GM12878 (cell line): ENCODE data around the gene PRM2. TPM values are rescaled to one million over a fixed set of nuclear protein-coding genes. Genes with fewer than 3 reads are reported as not detected.

ENCODE experiments used
- ATAC-seq: fragments of 200-7000 bp; cut with Tn5 transposase; 3 replicates; pipeline ENCODE4 v1.9.1; 2020; ENCODE audit warnings: mild to moderate bottlenecking, moderate library complexity
- BruUV-seq: library from RNA; stranded (reverse); fragments of 400-500 nt; replicated peaks from 2 replicates; lab custom pipeline; 2021; lab: Mats Ljungman, UMichigan
- CTCF ChIA-PET: fragments of 300-600 bp; sonication (Branson Sonifier 250); formaldehyde crosslinking; extraction: SDS; loops from one replicate; lab custom pipeline; 2021; ENCODE audit warnings: inconsistent platforms; lab: Yijun Ruan, JAX
- POLR2A ChIA-PET: fragments of 350-600 bp; formaldehyde crosslinking; extraction: SDS; loops from one replicate; lab custom pipeline; 2021; ENCODE audit warnings: inconsistent platforms; lab: Charles Lee
- RAD21 ChIA-PET: fragments of 300-600 bp; sonication (Branson Sonifier 250); formaldehyde crosslinking; loops from one replicate; lab custom pipeline; 2023; ENCODE audit warnings: antibody characterized with exemption; ENCODE audit not compliant: unreplicated experiment; lab: Charles Lee
- SMC1A ChIA-PET: fragments of 300-600 bp; sonication (Branson Sonifier 250); formaldehyde crosslinking; loops from one replicate; lab custom pipeline; 2023; ENCODE audit not compliant: unreplicated experiment, uncharacterized antibody; lab: Charles Lee
- DNase-seq: peaks from one replicate; pipeline ENCODE4 v3.0.0-alpha.2; 2011; ENCODE audit warnings: low read depth, low spot score
- FAIRE-seq: peaks from 3 replicates; lab custom pipeline; 2011; peaks lifted over from hg19 to GRCh38; lab: Jason Lieb, UNC
- H2AFZ ChIP-seq: 2 replicates; pipeline ENCODE4 v1.6.0; 2011; ENCODE audit warnings: low read depth, low read length, control low read depth; ENCODE audit not compliant: control insufficient read depth
- H3K27ac ChIP-seq: 2 replicates; pipeline ENCODE4 v1.5.1; 2011; ENCODE audit warnings: control low read depth; ENCODE audit not compliant: control insufficient read depth, insufficient read depth
- H3K27me3 ChIP-seq, 2 experiments: replicated peaks in 1 of 2; 2 replicates each; pipeline versions ENCODE4 v1.6.0 to v1.6.1; 2011; ENCODE audit warnings: low read length in 1 of 2; ENCODE audit not compliant: control insufficient read depth in 2 of 2, insufficient read depth in 2 of 2
- H3K36me3 ChIP-seq, 2 experiments: 2 replicates each; pipeline ENCODE4 v1.5.1; 2011; ENCODE audit warnings: low read length in 1 of 2; ENCODE audit not compliant: control insufficient read depth in 2 of 2, insufficient read depth in 2 of 2
- H3K4me1 ChIP-seq: 2 replicates; pipeline ENCODE4 v1.6.1; 2011; ENCODE audit warnings: mild to moderate bottlenecking, low read length, moderate library complexity, mixed read lengths; ENCODE audit not compliant: control insufficient read depth, insufficient read depth
- H3K4me2 ChIP-seq: 2 replicates; pipeline ENCODE4 v1.6.0; 2011; ENCODE audit warnings: control low read depth; ENCODE audit not compliant: control insufficient read depth, insufficient read depth
- H3K4me3 ChIP-seq: fragments of 200-600 bp; sonication (generic); 2 replicates; pipeline ENCODE4 v1.5.1; 2016
- H3K79me2 ChIP-seq: 2 replicates; pipeline ENCODE4 v1.6.0; 2011; ENCODE audit warnings: low read length; ENCODE audit not compliant: control insufficient read depth, insufficient read depth
- H3K9ac ChIP-seq: 2 replicates; pipeline ENCODE4 v1.8.0; 2011; ENCODE audit warnings: low read length, control low read depth, mixed read lengths; ENCODE audit not compliant: control insufficient read depth, insufficient read depth
- H3K9me3 ChIP-seq: replicated peaks from 3 replicates; pipeline ENCODE4 v1.5.1; 2011; ENCODE audit warnings: mild to moderate bottlenecking, low read length; ENCODE audit not compliant: control insufficient read depth, insufficient read depth
- H4K20me1 ChIP-seq: 2 replicates; pipeline ENCODE4 v1.6.0; 2011; ENCODE audit not compliant: control insufficient read depth, insufficient read depth
- CREM ChIP-seq: IDR thresholded peaks from 2 replicates; pipeline ENCODE4 v1.6.1; 2014; ENCODE audit warnings: antibody characterized with exemption, low read depth
- DPF2 ChIP-seq: fragments of 450-650 bp; IDR thresholded peaks from 2 replicates; pipeline ENCODE4 v1.6.1; 2017; ENCODE audit warnings: mild to moderate bottlenecking
- ETV6 ChIP-seq, 2 experiments: fragments of 450-650 bp in 1 of 2; IDR thresholded peaks in 1 of 2; conservative IDR thresholded peaks in 1 of 2; 2 replicates each; pipeline ENCODE4 v1.6.1; 2014; ENCODE audit warnings: antibody characterized with exemption in 1 of 2, borderline replicate concordance in 1 of 2, low read depth in 1 of 2, mild to moderate bottlenecking in 1 of 2, moderate library complexity in 1 of 2
- GATAD2B ChIP-seq: fragments of 450-650 bp; conservative IDR thresholded peaks from 2 replicates; pipeline ENCODE4 v1.6.1; 2017; ENCODE audit warnings: low read depth, mild to moderate bottlenecking, moderate library complexity
- IKZF1 ChIP-seq: fragments of 450-650 bp; conservative IDR thresholded peaks from 2 replicates; pipeline ENCODE4 v1.6.1; 2017; ENCODE audit warnings: antibody characterized with exemption, mild to moderate bottlenecking
- MLLT1 ChIP-seq: fragments of 450-650 bp; IDR thresholded peaks from 2 replicates; pipeline ENCODE4 v1.6.1; 2016; ENCODE audit warnings: mild to moderate bottlenecking
- MTA2 ChIP-seq: fragments of 450-650 bp; IDR thresholded peaks from 2 replicates; pipeline ENCODE4 v1.6.1; 2016; ENCODE audit warnings: low read depth, mild to moderate bottlenecking, moderate library complexity
- NBN ChIP-seq: fragments of 450-650 bp; IDR thresholded peaks from 2 replicates; pipeline ENCODE4 v1.6.1; 2016
- NR2F1 ChIP-seq: fragments of 450-650 bp; conservative IDR thresholded peaks from 2 replicates; pipeline ENCODE4 v1.6.1; 2017; ENCODE audit warnings: mild to moderate bottlenecking
- PAX5 ChIP-seq: IDR thresholded peaks from 2 replicates; pipeline ENCODE4 v1.6.1; 2011; ENCODE audit warnings: low read depth, low read length, borderline replicate concordance
- RUNX3 ChIP-seq: IDR thresholded peaks from 2 replicates; pipeline ENCODE4 v1.6.1; 2012; ENCODE audit warnings: low read length, inconsistent platforms
- SP1 ChIP-seq: IDR thresholded peaks from one replicate; pipeline ENCODE4 v1.6.1; 2011; ENCODE audit warnings: low read depth, low read length
- SUPT20H ChIP-seq: IDR thresholded peaks from 2 replicates; pipeline ENCODE4 v1.6.1; 2011; ENCODE audit warnings: low read depth, mild to moderate bottlenecking, low read length, moderate library complexity, borderline replicate concordance; ENCODE audit not compliant: control insufficient read depth
- TBL1XR1 ChIP-seq: IDR thresholded peaks from 2 replicates; pipeline ENCODE4 v1.6.1; 2012; ENCODE audit warnings: low read depth, low read length, improper control_type of control experiment
- TCF7 ChIP-seq: IDR thresholded peaks from 2 replicates; pipeline ENCODE4 v1.6.1; 2014; ENCODE audit warnings: antibody characterized with exemption, borderline replicate concordance
- YBX1 ChIP-seq: fragments of 450-650 bp; IDR thresholded peaks from 2 replicates; pipeline ENCODE4 v1.6.1; 2016; ENCODE audit warnings: antibody characterized with exemption
- ZNF217 ChIP-seq: fragments of 450-650 bp; IDR thresholded peaks from 2 replicates; pipeline ENCODE4 v1.6.1; 2017; ENCODE audit warnings: antibody characterized with exemption, mild to moderate bottlenecking
- WGBS: methylation state at CpG from one replicate; pipeline ENCODE4 v1.1.6; 2016; ENCODE audit warnings: low lambda C conversion rate; ENCODE audit not compliant: insufficient replicate concordance, insufficient coverage; ENCODE audit errors: missing lambda C conversion rate; 5-methylcytosine and 5-hydroxymethylcytosine counted together
- in situ Hi-C: fragments of 300-500 bp; cut with MboI; formaldehyde crosslinking; loops from 9 replicates; pipeline ENCODE4 v1.14.3; 2018; ENCODE audit warnings: mixed read lengths
- intact Hi-C: fragments of 100-400 bp; cut with micrococcal nuclease; formaldehyde crosslinking; loops from one replicate; pipeline ENCODE4 v1.14.2; 2022; ENCODE audit not compliant: unreplicated experiment
- polyA plus RNA-seq, 11 experiments: library from polyadenylated mRNA; depleted of rRNA in 4 of 11; unstranded in 6 of 11; stranded (reverse) in 5 of 11; fragments of >200 nt; fragmentation: Nextera tagmentation in 4 of 11; fragmentation: Illumina TruSeq in 1 of 11; extraction: Ambion mirVana in 4 of 11; extraction: Trizol in 1 of 11; gene quantifications; 1 replicate in 1 of 11; 2 replicates in 10 of 11; pipeline versions ENCODE4 v1.2.1 to v1.2.3, GENCODE V29; 2011 to 2016; ENCODE audit warnings: inconsistent platforms in 2 of 11, missing spikeins in 2 of 11, low read depth in 1 of 11
- total RNA-seq, 4 experiments: library from RNA; depleted of rRNA in 3 of 4; stranded (reverse); fragments of >200 nt in 3 of 4; fragmentation: Illumina TruSeq in 1 of 4; extraction: Trizol in 1 of 4; gene quantifications; 2 replicates each; pipeline versions ENCODE4 v1.2.1 to v1.2.3, GENCODE V29; 2013 to 2021
- TF ChIP-seq, protein P1 (sequence below): IDR thresholded peaks from 2 replicates; pipeline ENCODE4 v1.6.1; 2011; ENCODE audit warnings: borderline replicate concordance, low read depth, mild to moderate bottlenecking, moderate library complexity, low read length; ENCODE audit not compliant: insufficient read depth, poor library complexity, severe bottlenecking

Gene PRM2
- total and polyA plus RNA-seq, 10 of the 15 experiments (the other 5 are each of a cell fraction or from before 2014, with no cell fraction given): not detected

DNA sequence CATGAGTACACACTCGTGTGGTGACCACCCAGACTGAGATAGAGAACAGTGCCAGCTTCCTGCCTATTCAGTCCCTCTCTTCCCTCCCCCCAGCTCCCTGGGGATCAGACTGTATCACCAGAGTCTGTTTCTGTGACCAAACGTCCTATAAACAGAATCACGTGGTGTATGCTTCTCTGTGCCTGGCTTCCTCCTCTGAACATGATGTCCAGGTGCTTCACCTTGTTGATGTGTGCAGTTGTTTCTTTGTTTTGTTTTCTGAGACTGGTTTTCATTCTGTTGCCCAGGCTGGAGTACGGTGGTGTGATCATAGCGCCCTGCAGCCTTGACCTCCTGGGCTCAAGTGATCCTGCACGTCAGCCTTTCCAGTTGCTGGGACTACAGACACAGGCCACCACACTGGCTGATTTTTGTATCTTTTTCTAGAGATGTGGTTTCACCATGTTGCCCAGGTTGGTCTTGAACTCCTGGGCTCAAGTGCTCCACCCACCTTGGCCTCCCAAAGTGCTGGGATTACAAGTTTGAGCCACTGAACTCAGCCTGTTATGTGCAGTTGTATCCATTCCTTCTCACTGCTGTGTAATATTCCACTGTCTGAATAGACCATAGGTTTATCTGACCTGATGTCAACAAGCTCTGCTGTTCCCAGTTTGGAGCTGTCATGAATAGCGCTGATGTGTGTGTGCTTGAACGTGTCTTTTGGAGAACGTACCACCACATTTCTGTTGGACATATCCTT lies 33.8 kb upstream of the PRM2 start (continued):
- 0 out of 2 replicates have a peak, but pooled peaks have one; percentile 11 for TF ChIP-seq YBX1
- TF ChIP-seq SP1: peak; percentile 51

DNA sequence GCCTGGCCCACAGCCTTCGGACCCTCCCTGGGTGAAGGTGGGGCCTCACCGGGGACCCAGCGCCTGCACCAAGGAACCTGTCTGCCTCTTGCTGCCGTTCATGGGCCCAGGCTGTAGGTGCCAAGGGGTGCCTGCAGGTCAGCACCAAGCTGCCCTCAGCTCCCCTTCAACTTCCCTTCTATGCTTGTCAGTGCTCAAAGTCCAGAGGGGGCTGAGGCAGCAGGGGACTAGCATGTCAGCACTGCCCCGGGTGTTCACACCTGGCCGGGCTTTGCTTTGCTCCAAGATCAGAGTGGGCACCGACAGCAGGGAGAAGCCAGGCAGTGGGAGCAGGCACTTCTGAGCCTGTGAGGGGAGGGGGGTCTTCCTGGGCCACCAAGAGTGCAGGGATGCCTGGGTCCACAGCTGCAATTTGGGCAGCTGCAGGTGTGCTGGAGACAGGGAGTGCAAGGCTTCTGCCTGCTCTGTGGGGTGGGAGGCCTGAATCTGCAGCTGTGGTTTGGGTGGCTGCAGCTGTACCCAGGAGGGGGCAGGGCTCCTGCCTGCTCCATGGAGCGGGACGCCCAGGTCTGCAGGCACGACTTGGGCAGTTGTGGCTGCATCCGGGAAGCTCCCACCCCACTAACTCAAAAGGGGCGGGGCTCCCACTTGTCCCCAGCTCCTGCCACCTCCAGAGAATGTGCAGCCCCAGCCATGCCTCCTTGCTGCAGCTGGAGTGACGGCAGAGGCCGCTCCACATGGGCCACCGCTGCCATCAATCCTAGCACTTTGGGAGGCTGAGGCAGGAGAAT lies 32.4 kb upstream of the PRM2 start:
- Histone ChIP-seq H2AFZ (no peak overlapping the region; the same call in 1 of the 2 replicates), H4K20me1 (no peaks in the 10 kb centered on the region), H3K79me2 (no peaks in the 10 kb centered on the region), H3K4me3 (no peak overlapping the region), H3K4me1 (peaks cover 64% of the 10 kb centered on the region), H3K27me3 (no peaks in the 10 kb centered on the region), H3K4me2 (peak overlapping the region; percentile 66), H3K27ac (peak overlapping the region; percentile 90), H3K9me3 (peaks cover 2% of the 10 kb centered on the region; the same call in 2 of the 3 replicates), H3K36me3 (no peaks in the 10 kb centered on the region), H3K9ac (no peak overlapping the region)
- FAIRE-seq (no peak), ATAC-seq (peak; percentile 60), DNase-seq (peak; percentile 81)
- intact Hi-C loops (no loop called here), in situ Hi-C loops (loop anchor here (5.0 to 10.0 kb wide), 2 partner anchors 341 to 1004 kb away; no protein-coding TSS in a partner anchor)
- no TSS peak for BruUV-seq
- SMC1A ChIA-PET: interaction anchor here (0.7 to 7.4 kb wide), 13 partner anchors 10 to 369 kb away, joined by 3 to 194 read pairs (median 3); partner anchors contain the start of gene SOCS1
- POLR2A ChIA-PET: interaction anchor here (0.8 to 5.4 kb wide), 5 partner anchors 11 to 359 kb away, joined by 5 to 85 read pairs (median 7); partner anchors contain the start of gene SOCS1
- RAD21 ChIA-PET: interaction anchor here (1.0 to 8.5 kb wide), 11 partner anchors 10 to 343 kb away, joined by 3 to 206 read pairs (median 6); partner anchors contain the start of gene SOCS1
- WGBS: 21% methylated on average over 15 of the region's 15 CpGs
- CTCF ChIA-PET: interaction anchor here (1.0 to 6.9 kb wide), 8 partner anchors 11 to 360 kb away, joined by 3 to 70 read pairs (median 6); partner anchors contain the start of gene SOCS1
- TF ChIP-seq CREM: peak; percentile 61; the same call in 1 of the 2 replicates
- TF ChIP-seq DPF2: peak; percentile 94
- TF ChIP-seq RUNX3: peak; percentile 95
- peak; percentile 71; the same call in 1 of the 2 replicates for TF ChIP-seq NR2F1
- TF ChIP-seq SUPT20H: no peak
- TF ChIP-seq TBL1XR1: 0 out of 2 replicates have a peak, but pooled peaks have one; percentile 52
- peak; percentile 61; the same call in 1 of the 2 replicates for TF ChIP-seq MLLT1
- peak; percentile 76 for TF ChIP-seq NBN
- TF ChIP-seq IKZF1: peak; percentile 94
- TF ChIP-seq ETV6 (conservative IDR thresholded peaks at IDR 0.05 in 1 of 2, IDR thresholded peaks at IDR 0.05 in 1 of 2; ENCODE audit: borderline replicate concordance in 1 of 2, low read depth in 1 of 2): peak in 1 of 2 experiments; percentile 53; a peak in 1 of 4 replicates
- peak; percentile 100 for TF ChIP-seq PAX5
- TF ChIP-seq MTA2: peak; percentile 64; the same call in 1 of the 2 replicates
- no peak for TF ChIP-seq TCF7
- TF ChIP-seq, protein P1, sequence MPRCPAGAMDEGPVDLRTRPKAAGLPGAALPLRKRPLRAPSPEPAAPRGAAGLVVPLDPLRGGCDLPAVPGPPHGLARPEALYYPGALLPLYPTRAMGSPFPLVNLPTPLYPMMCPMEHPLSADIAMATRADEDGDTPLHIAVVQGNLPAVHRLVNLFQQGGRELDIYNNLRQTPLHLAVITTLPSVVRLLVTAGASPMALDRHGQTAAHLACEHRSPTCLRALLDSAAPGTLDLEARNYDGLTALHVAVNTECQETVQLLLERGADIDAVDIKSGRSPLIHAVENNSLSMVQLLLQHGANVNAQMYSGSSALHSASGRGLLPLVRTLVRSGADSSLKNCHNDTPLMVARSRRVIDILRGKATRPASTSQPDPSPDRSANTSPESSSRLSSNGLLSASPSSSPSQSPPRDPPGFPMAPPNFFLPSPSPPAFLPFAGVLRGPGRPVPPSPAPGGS: peak; percentile 30
- peak; percentile 94 for TF ChIP-seq GATAD2B
- TF ChIP-seq ZNF217: 0 out of 2 replicates have a peak, but pooled peaks have one; percentile 43
